Body of pancreas (tissue), 4 donors: ENCODE data around the gene TOR1AIP1. TPM values are rescaled to one million over a fixed set of nuclear protein-coding genes. Genes with fewer than 3 reads are reported as not detected.
A peak's percentile ranks its signal among the peaks of the same experiment; 100 is the strongest.

ENCODE experiments used
- ATAC-seq: fragments of 150-250 bp; one replicate; pipeline ENCODE4 v1.9.1; 2016
- DNase-seq, 4 donors: peaks; one replicate each; pipeline ENCODE4 v3.0.0-alpha.2; 2019
- H3K27ac ChIP-seq, 4 donors: fragments of 200-600 bp; sonication (generic); 1 replicate in 3 of 4; 2 replicates in 1 of 4; pipeline versions ENCODE4 v1.5.1 to v1.6.1; 2016 to 2019; ENCODE audit warnings: mild to moderate bottlenecking in 1 of 4, mixed read lengths in 1 of 4, moderate library complexity in 1 of 4
- H3K27me3 ChIP-seq, 2 donors: fragments of 200-600 bp; sonication (generic); one replicate each; pipeline ENCODE4 v1.6.0; 2016; ENCODE audit warnings: mild to moderate bottlenecking in 1 of 2
- H3K36me3 ChIP-seq, 2 donors: fragments of 200-600 bp; sonication (generic); replicated peaks in 1 of 2; 2 replicates each; pipeline ENCODE4 v1.5.1; 2016; ENCODE audit warnings: low read depth in 2 of 2; ENCODE audit not compliant: insufficient read depth in 1 of 2
- H3K4me1 ChIP-seq: fragments of 200-600 bp; sonication (generic); one replicate; pipeline ENCODE4 v1.6.0; 2016
- H3K4me3 ChIP-seq, 2 donors: fragments of 200-600 bp; sonication (generic); 1 replicate in 1 of 2; 2 replicates in 1 of 2; pipeline ENCODE4 v1.5.1; 2016 to 2019
- H3K9me3 ChIP-seq, 3 donors: fragments of 200-600 bp; sonication (generic); 1 replicate in 2 of 3; 2 replicates in 1 of 3; pipeline ENCODE4 v1.5.1; 2016
- POLR2A ChIP-seq, 3 donors: fragments of 450-650 bp; IDR thresholded peaks; one replicate each; pipeline ENCODE4 v1.6.1; 2016; ENCODE audit warnings: antibody characterized with exemption in 3 of 3, mild to moderate bottlenecking in 2 of 3
- WGBS, 2 donors: methylation state at CpG; one replicate each; pipeline ENCODE4 v1.1.5; 2017; 5-methylcytosine and 5-hydroxymethylcytosine counted together
- intact Hi-C: fragments of 100-400 bp; cut with DNase I; formaldehyde crosslinking; loops from one replicate; pipeline ENCODE4 v1.15.1; 2023
- total RNA-seq, 2 donors: library from RNA; depleted of rRNA; stranded (reverse); fragments of >200 nt; gene quantifications; one replicate each; pipeline ENCODE4 v1.1.0, GENCODE V29; 2016
- TF ChIP-seq, protein P1 (sequence below), 7 experiments: fragments of 450-650 bp in 4 of 7; fragments of 200-600 bp in 3 of 7; sonication (generic) in 3 of 7; IDR thresholded peaks; one replicate each; pipeline ENCODE4 v1.5.1; 2016 to 2019; ENCODE audit warnings: antibody characterized with exemption in 7 of 7

TOR1AIP1 gene
- total RNA-seq, 2 donors from 2014 or later: 22.7 to 29.1 TPM

GRCh38 chr1:179883040-179883744 lies 1.1 kb downstream of the TOR1AIP1 start:
- H3K4me3 ChIP-seq: peak overlapping the region; percentile 71 to 83
- no peaks in the 10 kb centered on the region for H3K9me3 ChIP-seq
- 0 to 1% methylated on average over 11 to 26 of the region's 26 CpGs for WGBS, 2 donors
- peaks cover 0 to 3% of the 10 kb centered on the region in 2 donors for H3K36me3 ChIP-seq
- no peaks in the 10 kb centered on the region for H3K27me3 ChIP-seq
- DNase-seq (no peak), ATAC-seq (no peak)
- peak overlapping the region; percentile 97 to 100 (median 98) for H3K27ac ChIP-seq
- peaks cover 45% of the 10 kb centered on the region for H3K4me1 ChIP-seq
- TF ChIP-seq, protein P1, sequence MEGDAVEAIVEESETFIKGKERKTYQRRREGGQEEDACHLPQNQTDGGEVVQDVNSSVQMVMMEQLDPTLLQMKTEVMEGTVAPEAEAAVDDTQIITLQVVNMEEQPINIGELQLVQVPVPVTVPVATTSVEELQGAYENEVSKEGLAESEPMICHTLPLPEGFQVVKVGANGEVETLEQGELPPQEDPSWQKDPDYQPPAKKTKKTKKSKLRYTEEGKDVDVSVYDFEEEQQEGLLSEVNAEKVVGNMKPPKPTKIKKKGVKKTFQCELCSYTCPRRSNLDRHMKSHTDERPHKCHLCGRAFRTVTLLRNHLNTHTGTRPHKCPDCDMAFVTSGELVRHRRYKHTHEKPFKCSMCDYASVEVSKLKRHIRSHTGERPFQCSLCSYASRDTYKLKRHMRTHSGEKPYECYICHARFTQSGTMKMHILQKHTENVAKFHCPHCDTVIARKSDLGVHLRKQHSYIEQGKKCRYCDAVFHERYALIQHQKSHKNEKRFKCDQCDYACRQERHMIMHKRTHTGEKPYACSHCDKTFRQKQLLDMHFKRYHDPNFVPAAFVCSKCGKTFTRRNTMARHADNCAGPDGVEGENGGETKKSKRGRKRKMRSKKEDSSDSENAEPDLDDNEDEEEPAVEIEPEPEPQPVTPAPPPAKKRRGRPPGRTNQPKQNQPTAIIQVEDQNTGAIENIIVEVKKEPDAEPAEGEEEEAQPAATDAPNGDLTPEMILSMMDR (IDR thresholded peaks at IDR 0.05): no peak
- no peak for TF ChIP-seq POLR2A (IDR thresholded peaks at IDR 0.05)
- intact Hi-C loops: no loop called here

- no peak for ATAC-seq
- H3K27me3 ChIP-seq: no peaks in the 10 kb centered on the region
- no peak for DNase-seq
- 9 to 32% methylated on average over 4 of the region's 4 CpGs for WGBS, 2 donors
- peak overlapping the region in 3 of 4 donors; percentile 97 to 100 (median 97) for H3K27ac ChIP-seq
- peaks cover 0 to 3% of the 10 kb centered on the region in 2 donors for H3K36me3 ChIP-seq
- intact Hi-C loops: no loop called here
- H3K4me3 ChIP-seq: peak overlapping the region in 1 of 2 donors; percentile 71
- TF ChIP-seq, protein P1 (IDR thresholded peaks at IDR 0.05): no peak
- TF ChIP-seq POLR2A (IDR thresholded peaks at IDR 0.05): no peak
- H3K4me1 ChIP-seq: peaks cover 40% of the 10 kb centered on the region
- H3K9me3 ChIP-seq: no peaks in the 10 kb centered on the region
Observed at GRCh38 chr1:179883745-179884138, 1.7 kb downstream of the TOR1AIP1 start.

- H3K9me3 ChIP-seq: no peaks in the 10 kb centered on the region
- DNase-seq (no peak), ATAC-seq (no peak)
- H3K4me1 ChIP-seq: peaks cover 25% of the 10 kb centered on the region
- no peak overlapping the region for H3K4me3 ChIP-seq
- 70 to 77% methylated on average over 2 of the region's 2 CpGs for WGBS, 2 donors
- H3K27me3 ChIP-seq: no peaks in the 10 kb centered on the region
- H3K36me3 ChIP-seq: peaks cover 0 to 3% of the 10 kb centered on the region in 2 donors
- intact Hi-C loops: no loop called here
- no peak for TF ChIP-seq POLR2A (IDR thresholded peaks at IDR 0.05)
- TF ChIP-seq, protein P1 (IDR thresholded peaks at IDR 0.05): no peak
- H3K27ac ChIP-seq: no peak overlapping the region
Observed at GRCh38 chr1:179888071-179888470, 6.0 kb downstream of the TOR1AIP1 start.

GRCh38 chr1:179889589-179889988 lies 7.5 kb downstream of the TOR1AIP1 start:
- DNase-seq: no peak
- intact Hi-C loops: no loop called here
- Histone ChIP-seq H3K4me3 (no peak overlapping the region), H3K4me1 (peaks cover 14% of the 10 kb centered on the region), H3K27me3 (no peaks in the 10 kb centered on the region), H3K36me3 (peaks cover 0 to 3% of the 10 kb centered on the region in 2 donors), H3K27ac (no peak overlapping the region), H3K9me3 (no peaks in the 10 kb centered on the region)
- ATAC-seq: no peak
- TF ChIP-seq, protein P1 (IDR thresholded peaks at IDR 0.05): no peak
- no peak for TF ChIP-seq POLR2A (IDR thresholded peaks at IDR 0.05)
- 86 to 89% methylated on average over 4 of the region's 4 CpGs for WGBS, 2 donors

- Histone ChIP-seq H3K9me3 (no peaks in the 10 kb centered on the region), H3K36me3 (peaks cover 6 to 16% of the 10 kb centered on the region in 2 donors), H3K4me1 (no peaks in the 10 kb centered on the region), H3K27ac (no peak overlapping the region), H3K27me3 (no peaks in the 10 kb centered on the region), H3K4me3 (no peak overlapping the region)
- 63 to 64% methylated on average over 1 of the region's 1 CpG for WGBS, 2 donors
- no peak for ATAC-seq
- no peak for DNase-seq
- intact Hi-C loops: no loop called here
- TF ChIP-seq, protein P1 (IDR thresholded peaks at IDR 0.05): no peak
- no peak for TF ChIP-seq POLR2A (IDR thresholded peaks at IDR 0.05)
Observed at GRCh38 chr1:179910934-179911333, 28.8 kb downstream of the TOR1AIP1 start.
